Spleen (tissue), 11 donors: ENCODE measurements around the gene TBL1XR1. TPM values are rescaled to one million over a fixed set of nuclear protein-coding genes. Genes with fewer than 3 reads are reported as not detected.

ENCODE experiments used
- DNase-seq: peaks from one replicate; pipeline ENCODE4 v3.0.0-alpha.2; 2020
- H3K27ac ChIP-seq, 8 donors: fragments of 200-600 bp; sonication (generic) in 7 of 8; 1 replicate in 4 of 8; 2 replicates in 4 of 8; pipeline versions ENCODE4 v1.5.0 to v1.8.0; 2016 to 2021; ENCODE audit warnings: inconsistent platforms in 4 of 8, mild to moderate bottlenecking in 4 of 8, moderate library complexity in 1 of 8
- H3K27me3 ChIP-seq, 7 donors: fragments of 200-600 bp; sonication (generic) in 6 of 7; replicated peaks in 1 of 7; 1 replicate in 4 of 7; 2 replicates in 3 of 7; pipeline versions ENCODE4 v1.5.0 to v1.8.0; 2016 to 2021; ENCODE audit warnings: inconsistent platforms in 3 of 7, mild to moderate bottlenecking in 1 of 7
- H3K36me3 ChIP-seq, 6 donors: fragments of 200-600 bp; sonication (generic) in 5 of 6; 1 replicate in 4 of 6; 2 replicates in 2 of 6; pipeline versions ENCODE4 v1.5.0 to v1.8.0; 2016 to 2021; ENCODE audit warnings: inconsistent platforms in 2 of 6
- H3K4me1 ChIP-seq, 6 donors: fragments of 200-600 bp; sonication (generic) in 5 of 6; 1 replicate in 3 of 6; 2 replicates in 3 of 6; pipeline versions ENCODE4 v1.5.0 to v1.8.0; 2016 to 2021; ENCODE audit warnings: inconsistent platforms in 3 of 6
- H3K4me3 ChIP-seq, 8 donors: fragments of 200-600 bp; sonication (generic) in 7 of 8; 1 replicate in 4 of 8; 2 replicates in 4 of 8; pipeline versions ENCODE4 v1.5.0 to v1.8.0; 2016 to 2021; ENCODE audit warnings: inconsistent platforms in 4 of 8, mild to moderate bottlenecking in 4 of 8, moderate library complexity in 2 of 8
- H3K9me3 ChIP-seq, 8 donors: fragments of 200-600 bp; sonication (generic) in 7 of 8; 1 replicate in 4 of 8; 2 replicates in 4 of 8; pipeline versions ENCODE4 v1.5.0 to v1.8.0; 2016 to 2021; ENCODE audit warnings: inconsistent platforms in 4 of 8
- POLR2A ChIP-seq, 3 donors: fragments of 450-650 bp; IDR thresholded peaks; one replicate each; pipeline ENCODE4 v1.5.1; 2017; ENCODE audit warnings: antibody characterized with exemption in 3 of 3, mild to moderate bottlenecking in 1 of 3
- POLR2AphosphoS5 ChIP-seq, 3 donors: sonication (generic); formaldehyde crosslinking; IDR thresholded peaks; one replicate each; pipeline ENCODE4 v1.5.1; 2017; ENCODE audit warnings: antibody characterized with exemption in 3 of 3
- WGBS, 5 donors: extraction: QIAGEN DNeasy Blood & Tissue Kit in 3 of 5; methylation state at CpG; one replicate each; pipeline versions ENCODE4 v1.1.5 to v1.1.7; 2013 to 2018; 5-methylcytosine and 5-hydroxymethylcytosine counted together
- intact Hi-C: fragments of 100-400 bp; cut with DNase I; formaldehyde crosslinking; loops from one replicate; pipeline ENCODE4 v1.15.0; 2023; ENCODE audit warnings: low total_unique reads
- polyA plus RNA-seq, 3 donors: library from polyadenylated mRNA; stranded (reverse); fragments of 200-250 nt; gene quantifications; one replicate each; pipeline ENCODE4 v1.2.1, GENCODE V29; 2013
- total RNA-seq, 7 donors: library from RNA; depleted of rRNA in 3 of 7; stranded (reverse); fragments of >200 nt in 3 of 7; fragmentation: NEBNext Ultra II Directional in 4 of 7; extraction: Animal tissue kit (Norgen Biotek cat#: 25700) in 4 of 7; gene quantifications; one replicate each; pipeline versions ENCODE4 v1.1.0 to v1.2.1, GENCODE V29; 2016 to 2021
- TF ChIP-seq, protein P1 (sequence below), 11 experiments: fragments of 200-600 bp in 7 of 11; fragments of 450-650 bp in 4 of 11; sonication (generic) in 4 of 11; IDR thresholded peaks in 8 of 11; conservative IDR thresholded peaks in 3 of 11; 1 replicate in 7 of 11; 2 replicates in 4 of 11; pipeline versions ENCODE4 v1.4.0 to v1.8.0; 2016 to 2021; ENCODE audit warnings: antibody characterized with exemption in 11 of 11, inconsistent platforms in 4 of 11, mild to moderate bottlenecking in 1 of 11
- donor health status: healthy with polysubstance abuse.
- donor health status: DM: no; HTN: no; CAD: no; lungs with moderate emphysema.
- donor health status: DM: no; HTN: no; CAD: no.
- donor health status: Bipolar disorder and iron deficiency.
- donor health status: healthy.
- donor health status: DM: no; HTN: no; CAD: no.
- donor health status: DM: yes; HTN: yes; CAD: no.

The TBL1XR1 gene
- total and polyA plus RNA-seq, 10 donors = 32.4 to 168 (median 97.2) TPM

DNA sequence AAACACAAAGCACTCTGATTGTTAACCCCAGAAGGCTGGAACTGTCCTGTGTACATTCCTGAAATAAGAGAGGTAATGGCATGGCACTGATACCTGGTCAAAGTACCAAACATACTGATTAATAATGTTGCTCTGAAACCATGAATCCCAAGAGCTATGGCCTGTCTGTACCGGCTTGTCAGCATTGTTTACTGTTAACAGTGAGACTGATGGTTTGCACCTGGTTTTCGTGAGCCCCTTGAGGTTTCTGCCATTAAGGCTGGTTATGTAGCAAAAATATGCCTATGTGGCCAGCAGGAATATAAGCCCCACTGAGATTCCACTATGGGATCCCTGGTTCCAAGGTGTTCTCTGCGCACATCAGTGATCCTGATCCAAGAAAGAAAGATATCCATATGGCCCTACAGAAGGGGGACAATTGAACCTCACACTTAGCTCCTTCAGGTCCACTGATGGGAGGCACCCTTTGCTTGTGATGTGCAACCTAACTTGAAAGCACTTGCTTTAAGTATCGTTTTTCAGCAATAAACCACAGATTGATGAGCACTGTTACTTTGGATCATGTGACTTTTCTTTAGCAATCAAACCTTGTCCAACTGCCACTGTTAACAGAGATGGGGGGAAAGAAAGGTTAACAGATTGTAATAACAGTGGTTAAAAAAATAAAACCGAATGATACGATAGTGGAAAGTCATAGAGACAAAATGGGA, 65.2 kb downstream of the TBL1XR1 start:
- peaks cover 0 to 14% (median 0%) of the 10 kb centered on the region in 6 donors for H3K36me3 ChIP-seq
- intact Hi-C loops = no loop called here
- DNase-seq = no peak
- peaks cover 8 to 94% (median 55%) of the 10 kb centered on the region in 6 donors for H3K4me1 ChIP-seq
- H3K4me3 ChIP-seq = no peak overlapping the region
- H3K27me3 ChIP-seq = no peaks in the 10 kb centered on the region
- WGBS, 5 donors = 64 to 75% (median 73%) methylated on average over 6 of the region's 6 CpGs
- H3K27ac ChIP-seq = peak overlapping the region in 1 of 8 donors; percentile 50
- TF ChIP-seq POLR2AphosphoS5 (IDR thresholded peaks at IDR 0.05) = no peak
- TF ChIP-seq POLR2A (IDR thresholded peaks at IDR 0.05) = no peak
- TF ChIP-seq, protein P1, sequence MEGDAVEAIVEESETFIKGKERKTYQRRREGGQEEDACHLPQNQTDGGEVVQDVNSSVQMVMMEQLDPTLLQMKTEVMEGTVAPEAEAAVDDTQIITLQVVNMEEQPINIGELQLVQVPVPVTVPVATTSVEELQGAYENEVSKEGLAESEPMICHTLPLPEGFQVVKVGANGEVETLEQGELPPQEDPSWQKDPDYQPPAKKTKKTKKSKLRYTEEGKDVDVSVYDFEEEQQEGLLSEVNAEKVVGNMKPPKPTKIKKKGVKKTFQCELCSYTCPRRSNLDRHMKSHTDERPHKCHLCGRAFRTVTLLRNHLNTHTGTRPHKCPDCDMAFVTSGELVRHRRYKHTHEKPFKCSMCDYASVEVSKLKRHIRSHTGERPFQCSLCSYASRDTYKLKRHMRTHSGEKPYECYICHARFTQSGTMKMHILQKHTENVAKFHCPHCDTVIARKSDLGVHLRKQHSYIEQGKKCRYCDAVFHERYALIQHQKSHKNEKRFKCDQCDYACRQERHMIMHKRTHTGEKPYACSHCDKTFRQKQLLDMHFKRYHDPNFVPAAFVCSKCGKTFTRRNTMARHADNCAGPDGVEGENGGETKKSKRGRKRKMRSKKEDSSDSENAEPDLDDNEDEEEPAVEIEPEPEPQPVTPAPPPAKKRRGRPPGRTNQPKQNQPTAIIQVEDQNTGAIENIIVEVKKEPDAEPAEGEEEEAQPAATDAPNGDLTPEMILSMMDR (IDR thresholded peaks at IDR 0.05 in 8 of 11, conservative IDR thresholded peaks at IDR 0.05 in 3 of 11) = no peak
- no peaks in the 10 kb centered on the region for H3K9me3 ChIP-seq

DNA sequence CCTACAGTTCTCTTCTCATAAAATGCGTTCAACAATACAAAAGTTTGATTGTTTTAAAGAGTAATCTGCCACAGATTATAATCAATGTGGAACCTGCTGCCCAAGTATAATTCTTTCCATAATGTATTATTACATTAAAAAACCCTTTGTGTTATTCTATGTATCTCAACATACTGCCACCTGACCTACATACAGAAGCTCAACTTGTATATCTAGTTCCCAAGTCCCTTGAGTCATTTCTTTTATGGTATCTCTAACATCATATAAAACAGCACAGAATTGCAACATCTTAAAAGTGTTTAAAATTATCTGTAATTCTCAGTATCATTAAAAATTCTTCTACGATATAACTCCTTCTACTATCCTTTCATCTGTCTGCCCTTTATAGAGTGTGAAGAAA, 70.3 kb downstream of the TBL1XR1 start:
- intact Hi-C loops = no loop called here
- WGBS, 5 donors = 90 to 95% (median 92%) methylated on average over 2 of the region's 2 CpGs
- TF ChIP-seq, protein P1 (IDR thresholded peaks at IDR 0.05 in 8 of 11, conservative IDR thresholded peaks at IDR 0.05 in 3 of 11) = no peak
- H3K9me3 ChIP-seq = peaks cover 0 to 5% (median 0%) of the 10 kb centered on the region in 8 donors
- H3K27ac ChIP-seq = no peak overlapping the region
- peaks cover 0 to 14% (median 0%) of the 10 kb centered on the region in 6 donors for H3K36me3 ChIP-seq
- peaks cover 0 to 93% (median 42%) of the 10 kb centered on the region in 6 donors for H3K4me1 ChIP-seq
- no peaks in the 10 kb centered on the region for H3K27me3 ChIP-seq
- DNase-seq = no peak
- no peak overlapping the region for H3K4me3 ChIP-seq

DNA sequence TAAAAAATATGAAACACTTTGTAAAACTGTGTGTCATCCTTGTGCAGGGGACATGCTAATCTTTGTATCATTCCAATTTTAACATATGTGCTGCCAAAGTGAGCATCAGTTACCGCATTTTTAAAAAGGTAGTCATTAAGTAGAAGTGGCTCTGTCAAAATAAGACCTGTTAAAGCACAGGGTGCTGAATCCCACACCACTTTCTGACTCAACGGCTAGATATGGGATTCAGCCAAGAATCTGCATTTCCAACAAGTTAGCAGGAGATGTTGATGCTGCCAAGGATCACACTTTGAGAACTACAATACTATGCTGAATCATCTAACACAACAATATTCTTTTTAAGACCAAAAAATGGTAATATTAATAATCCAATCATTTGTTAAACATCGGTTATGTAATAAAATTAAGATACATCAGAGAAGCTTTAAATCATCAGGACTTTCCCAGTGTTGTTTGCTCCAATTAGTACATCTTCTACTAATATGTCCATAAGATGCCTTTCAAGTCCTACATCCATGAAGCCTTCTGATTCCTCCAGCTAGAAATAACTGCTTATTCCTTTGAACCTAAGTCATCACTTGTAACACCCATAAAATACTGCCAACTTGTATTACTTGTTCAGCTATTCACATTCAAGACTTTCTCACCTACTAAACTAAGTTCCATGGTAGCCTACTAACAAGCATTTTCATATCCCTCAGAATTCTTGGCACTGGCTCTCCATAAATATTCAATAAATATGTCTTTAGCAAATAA, 71.1 kb downstream of the TBL1XR1 start:
- no peak for DNase-seq
- no peak overlapping the region for H3K27ac ChIP-seq
- peaks cover 0 to 5% (median 0%) of the 10 kb centered on the region in 8 donors for H3K9me3 ChIP-seq
- WGBS, 5 donors = 84 to 92% (median 89%) methylated on average over 3 of the region's 3 CpGs
- TF ChIP-seq, protein P1 (IDR thresholded peaks at IDR 0.05 in 8 of 11, conservative IDR thresholded peaks at IDR 0.05 in 3 of 11) = no peak
- TF ChIP-seq POLR2AphosphoS5 (IDR thresholded peaks at IDR 0.05) = no peak
- TF ChIP-seq POLR2A (IDR thresholded peaks at IDR 0.05) = no peak
- peaks cover 0 to 10% (median 0%) of the 10 kb centered on the region in 6 donors for H3K36me3 ChIP-seq
- peaks cover 0 to 93% (median 47%) of the 10 kb centered on the region in 6 donors for H3K4me1 ChIP-seq
- intact Hi-C loops = no loop called here
- H3K27me3 ChIP-seq = no peaks in the 10 kb centered on the region
- H3K4me3 ChIP-seq = no peak overlapping the region

DNA sequence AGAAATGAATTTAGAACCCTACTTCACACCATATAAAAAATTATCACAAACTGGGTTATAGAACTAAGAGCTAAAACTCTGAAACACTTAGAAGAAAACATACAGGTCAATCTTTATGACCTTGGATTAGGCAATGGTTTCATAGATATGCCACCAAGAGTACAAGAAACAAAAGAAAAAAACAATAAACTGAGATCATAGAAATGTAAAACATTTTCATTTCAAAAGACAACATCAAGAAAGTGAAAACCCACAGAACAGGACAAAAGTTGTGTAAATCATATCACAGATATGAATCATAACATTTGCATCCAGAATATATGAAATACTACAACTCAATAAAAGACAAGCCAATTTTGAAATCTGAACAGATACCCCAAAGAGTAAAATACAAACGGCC, 72.4 kb downstream of the TBL1XR1 start:
- no peaks in the 10 kb centered on the region for H3K27me3 ChIP-seq
- peaks cover 0 to 7% (median 0%) of the 10 kb centered on the region in 6 donors for H3K36me3 ChIP-seq
- H3K9me3 ChIP-seq = peaks cover 0 to 5% (median 0%) of the 10 kb centered on the region in 8 donors
- no peak overlapping the region for H3K4me3 ChIP-seq
- intact Hi-C loops = no loop called here
- TF ChIP-seq, protein P1 (IDR thresholded peaks at IDR 0.05 in 8 of 11, conservative IDR thresholded peaks at IDR 0.05 in 3 of 11) = no peak
- no peak for TF ChIP-seq POLR2AphosphoS5 (IDR thresholded peaks at IDR 0.05)
- TF ChIP-seq POLR2A (IDR thresholded peaks at IDR 0.05) = no peak
- DNase-seq = no peak
- no peak overlapping the region for H3K27ac ChIP-seq
- H3K4me1 ChIP-seq = peaks cover 7 to 95% (median 57%) of the 10 kb centered on the region in 6 donors
- WGBS, 5 donors = 74 to 89% (median 86%) methylated on average over 1 of the region's 1 CpG
